Endothelial cell of umbilical vein (primary cell): ENCODE results near the gene CRTAP. TPM values are rescaled to one million over a fixed set of nuclear protein-coding genes. Genes with fewer than 3 reads are reported as not detected.

Experiments used
- BruUV-seq: library from RNA; stranded (reverse); fragments of 400-500 nt; replicated peaks from 2 replicates; lab custom pipeline; 2021; lab: Mats Ljungman, UMichigan
- CTCF ChIA-PET: fragments of 300-600, 350-600 bp; sonication (Branson Sonifier 250); formaldehyde crosslinking; loops from one replicate; lab custom pipeline; 2021; ENCODE audit warnings: antibody characterized with exemption, inconsistent platforms; lab: Charles Lee
- POLR2A ChIA-PET: fragments of 300-600, 350-600 bp; sonication (Branson Sonifier 250); formaldehyde crosslinking; loops from one replicate; lab custom pipeline; 2021; ENCODE audit warnings: antibody characterized with exemption, inconsistent platforms; lab: Charles Lee
- DNase-seq: peaks from one replicate; pipeline ENCODE4 v3.0.0-alpha.2; 2011; ENCODE audit warnings: low read depth, low spot score
- FAIRE-seq: peaks from 2 replicates; lab custom pipeline; 2011; peaks lifted over from hg19 to GRCh38; lab: Jason Lieb, UNC
- H2AFZ ChIP-seq: 2 replicates; pipeline ENCODE4 v1.6.0; 2012; ENCODE audit warnings: low read depth, low read length, control low read depth, inconsistent platforms
- H3K27ac ChIP-seq: 2 replicates; pipeline ENCODE4 v1.5.1; 2011; ENCODE audit warnings: low read depth, mild to moderate bottlenecking, control low read depth, low read length, moderate library complexity; ENCODE audit not compliant: insufficient read depth
- H3K27me3 ChIP-seq, 2 experiments: 2 replicates each; pipeline versions ENCODE4 v1.6.0 to v1.6.1; 2011; ENCODE audit warnings: low read length in 2 of 2, mixed read lengths in 1 of 2; ENCODE audit not compliant: control insufficient read depth in 2 of 2, insufficient read depth in 2 of 2
- H3K36me3 ChIP-seq, 2 experiments: 2 replicates in 1 of 2; 3 replicates in 1 of 2; pipeline ENCODE4 v1.5.1; 2011; ENCODE audit warnings: low read length in 2 of 2, mild to moderate bottlenecking in 1 of 2, moderate library complexity in 1 of 2; ENCODE audit not compliant: control insufficient read depth in 2 of 2, insufficient read depth in 2 of 2; ENCODE audit errors: extremely low read depth in 1 of 2
- H3K4me1 ChIP-seq: 3 replicates; pipeline ENCODE4 v1.5.1; 2011; ENCODE audit warnings: mild to moderate bottlenecking, low read length; ENCODE audit not compliant: control insufficient read depth, insufficient read depth; ENCODE audit errors: extremely low read depth
- H3K4me2 ChIP-seq: 2 replicates; pipeline ENCODE4 v1.6.1; 2011; ENCODE audit warnings: low read length, control low read depth, mixed read lengths; ENCODE audit not compliant: insufficient read depth
- H3K4me3 ChIP-seq, 3 experiments: fragments of 200-600 bp in 1 of 3; sonication (generic), shearing (Covaris generic) in 1 of 3; replicated peaks in 1 of 3; 2 replicates each; pipeline ENCODE4 v1.5.1; 2011 to 2016; ENCODE audit warnings: control low read depth in 3 of 3, low read length in 3 of 3, mild to moderate bottlenecking in 2 of 3, inconsistent platforms in 1 of 3, low read depth in 1 of 3, moderate library complexity in 1 of 3; ENCODE audit not compliant: insufficient read depth in 1 of 3
- H3K79me2 ChIP-seq: 2 replicates; pipeline ENCODE4 v1.6.0; 2012; ENCODE audit warnings: low read length, inconsistent platforms; ENCODE audit not compliant: control insufficient read depth, insufficient read depth
- H3K9ac ChIP-seq: replicated peaks from 2 replicates; pipeline ENCODE3; 2011; ENCODE audit warnings: low read length, control low read depth; ENCODE audit not compliant: insufficient read depth; ENCODE audit errors: extremely low read depth
- H3K9me1 ChIP-seq: replicated peaks from 3 replicates; pipeline ENCODE4 v1.6.0; 2011; ENCODE audit warnings: mild to moderate bottlenecking, low read length; ENCODE audit not compliant: control insufficient read depth, insufficient read depth; ENCODE audit errors: extremely low read depth
- H3K9me3 ChIP-seq: replicated peaks from 2 replicates; pipeline ENCODE4 v1.5.1; 2012; ENCODE audit warnings: low read length, inconsistent platforms; ENCODE audit not compliant: control insufficient read depth, insufficient read depth
- H4K20me1 ChIP-seq: replicated peaks from 2 replicates; pipeline ENCODE3; 2011; ENCODE audit warnings: mild to moderate bottlenecking, low read length; ENCODE audit not compliant: control insufficient read depth, insufficient read depth; ENCODE audit errors: extremely low read depth
- CTCF ChIP-seq, 2 donors: IDR thresholded peaks; 1 replicate in 1 of 2; 2 replicates in 1 of 2; pipeline ENCODE4 v1.5.1; 2011; ENCODE audit warnings: low read length in 2 of 2, mild to moderate bottlenecking in 2 of 2, moderate library complexity in 2 of 2, control low read depth in 1 of 2, inconsistent platforms in 1 of 2, low read depth in 1 of 2; ENCODE audit not compliant: insufficient read depth in 1 of 2; ENCODE audit errors: extremely low read depth in 1 of 2
- EZH2 ChIP-seq: IDR thresholded peaks from 2 replicates; pipeline ENCODE4 v1.6.1; 2012; ENCODE audit warnings: borderline replicate concordance, low read depth, mild to moderate bottlenecking, moderate library complexity, low read length, inconsistent platforms; ENCODE audit not compliant: severe bottlenecking
- FOS ChIP-seq: IDR thresholded peaks from 2 replicates; pipeline ENCODE4 v1.6.1; 2011; ENCODE audit warnings: mild to moderate bottlenecking, low read length, moderate library complexity, borderline replicate concordance; ENCODE audit not compliant: insufficient read depth
- GATA2 ChIP-seq: IDR thresholded peaks from 2 replicates; pipeline ENCODE4 v1.7.0; 2011; ENCODE audit warnings: low read depth, mild to moderate bottlenecking, moderate library complexity, mixed read lengths, low read length; ENCODE audit not compliant: insufficient read length, insufficient read depth
- JUN ChIP-seq: IDR thresholded peaks from 2 replicates; pipeline ENCODE4 v1.6.1; 2011; ENCODE audit warnings: borderline replicate concordance, low read depth; ENCODE audit not compliant: insufficient read length, insufficient read depth
- MAX ChIP-seq: IDR thresholded peaks from 2 replicates; pipeline ENCODE4 v1.6.1; 2011; ENCODE audit not compliant: insufficient read depth, insufficient read length
- MYC ChIP-seq: IDR thresholded peaks from one replicate; pipeline ENCODE4 v1.6.1; 2011; ENCODE audit warnings: mild to moderate bottlenecking, low read depth, low read length
- POLR2A ChIP-seq: IDR thresholded peaks from 2 replicates; pipeline ENCODE4 v1.6.1; 2012; ENCODE audit warnings: low read depth, mild to moderate bottlenecking, control low read depth, low read length
- POLR2AphosphoS5 ChIP-seq: IDR thresholded peaks from 2 replicates; pipeline ENCODE4 v1.6.1; 2012; ENCODE audit warnings: low read depth, mild to moderate bottlenecking, control low read depth, low read length, moderate library complexity; ENCODE audit not compliant: insufficient read depth
- dilution Hi-C: fragments of 300-500 bp; cut with MboI; formaldehyde crosslinking; loops from one replicate; pipeline ENCODE4 v1.15.0; 2019; ENCODE audit warnings: low sequenced_read_pairs; ENCODE audit not compliant: extremely low pct_ligation_motif_present
- intact Hi-C: fragments of 100-400 bp; cut with micrococcal nuclease; formaldehyde crosslinking; loops from one replicate; pipeline ENCODE4 v1.10.0; 2022
- polyA plus RNA-seq, 4 experiments: library from polyadenylated mRNA; depleted of rRNA in 3 of 4; stranded (reverse) in 3 of 4; unstranded in 1 of 4; fragments of >200 nt; gene quantifications; 2 replicates each; pipeline versions ENCODE4 v1.2.1 to v1.2.3, GENCODE V29; 2011 to 2012; ENCODE audit warnings: missing spikeins in 1 of 4
- total RNA-seq: library from RNA; stranded (reverse); gene quantifications from 2 replicates; pipeline ENCODE4 v1.2.3, GENCODE V29; 2021

Gene CRTAP
- total and polyA plus RNA-seq, 2 donors (not counting 3 experiments of a cell fraction or from before 2014, with no cell fraction given): 204 to 213 TPM

- intact Hi-C loops: no loop called here
These were observed 13.6 kb upstream of the CRTAP start for GRCh38 chr3:33100229-33100628.

More at GRCh38 chr3:33100229-33100628, 13.6 kb upstream of the CRTAP start:
- H3K79me2 ChIP-seq: peaks cover 14% of the 10 kb centered on the region
- no peak overlapping the region for H3K9ac ChIP-seq
- DNase-seq: no peak
- H3K9me1 ChIP-seq: no peaks in the 10 kb centered on the region
- no peaks in the 10 kb centered on the region for H4K20me1 ChIP-seq
- no peak overlapping the region for H3K27ac ChIP-seq
- no peaks in the 10 kb centered on the region for H3K9me3 ChIP-seq
- H3K4me1 ChIP-seq: peaks cover 6% of the 10 kb centered on the region
- no peak overlapping the region for H3K4me2 ChIP-seq
- FAIRE-seq: no peak
- BruUV-seq: no TSS peak
- no peaks in the 10 kb centered on the region for H3K36me3 ChIP-seq
- ChIA-PET POLR2A (interaction anchor here (0.6 kb wide), 1 partner anchor 11 kb away, joined by 4 read pairs; no protein-coding TSS in a partner anchor), CTCF (no interaction called here)
- H3K4me3 ChIP-seq: no peak overlapping the region
- no peak overlapping the region for H2AFZ ChIP-seq
- TF ChIP-seq MYC (no peak), EZH2 (no peak), JUN (no peak), FOS (no peak), MAX (no peak), CTCF (IDR thresholded peaks at IDR 0.05; ENCODE audit: extremely low read depth in 1 of 2, insufficient read depth in 1 of 2, low read depth in 1 of 2, low read length in 2 of 2) (no peak), GATA2 (no peak), POLR2AphosphoS5 (no peak), POLR2A (no peak)
- dilution Hi-C loops: no loop called here
- peaks cover 0 to under 1% of the 10 kb centered on the region in 2 experiments for H3K27me3 ChIP-seq
